GM12864 (cell line): ENCODE measurements around the gene HK3.

Source experiments
- DNase-seq: peaks from one replicate; pipeline ENCODE4 v3.0.0-alpha.2; 2011; ENCODE audit warnings: low read depth
- H3K4me3 ChIP-seq: 2 replicates; pipeline ENCODE4 v1.5.1; 2011; ENCODE audit warnings: mild to moderate bottlenecking, low read depth, low read length, control low read depth
- CTCF ChIP-seq: IDR thresholded peaks from 2 replicates; pipeline ENCODE4 v1.5.1; 2011; ENCODE audit warnings: low read depth, mild to moderate bottlenecking, moderate library complexity, low read length, control low read depth, inconsistent platforms; ENCODE audit errors: missing control alignments

HK3 gene

DNA sequence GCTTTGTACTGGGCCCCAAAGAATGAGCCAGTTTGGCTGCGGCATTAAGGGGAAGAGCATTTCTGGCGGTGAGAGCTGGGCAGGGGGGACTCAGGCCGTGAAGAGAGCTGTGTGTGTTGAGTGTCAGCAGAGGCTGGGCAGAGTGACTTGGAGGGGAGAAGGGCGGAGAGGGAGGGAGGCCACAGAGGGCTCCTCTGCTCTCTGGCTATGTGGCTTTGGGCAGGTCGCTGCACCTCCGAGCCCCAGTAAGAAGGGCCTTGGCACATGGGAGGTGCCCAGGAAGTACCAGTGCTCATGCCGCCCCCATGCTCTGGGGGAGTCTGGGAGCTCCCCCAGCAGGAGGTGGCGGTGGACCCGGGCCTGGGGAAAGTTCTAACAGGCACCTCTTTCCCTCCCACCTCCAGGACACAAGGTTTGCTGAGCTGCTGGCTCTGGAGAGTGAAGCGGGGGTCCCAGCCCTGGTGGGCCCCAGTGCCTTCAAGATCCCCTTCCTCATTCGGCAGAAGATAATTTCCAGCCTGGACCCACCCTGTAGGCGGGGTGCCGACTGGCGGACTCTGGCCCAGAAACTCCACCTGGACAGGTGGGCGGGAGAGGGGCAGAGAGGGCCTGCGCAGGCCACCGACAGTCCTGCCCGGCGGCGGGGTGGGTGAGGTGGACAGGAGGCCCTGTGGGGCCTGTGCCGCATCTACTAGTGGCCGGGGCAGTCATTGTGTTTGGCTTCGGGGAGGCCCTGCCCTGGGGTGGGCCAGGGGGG lies 20.1 kb downstream of the HK3 start:
- no peak overlapping the region for H3K4me3 ChIP-seq
- DNase-seq: no peak
- TF ChIP-seq CTCF: no peak

GRCh38 chr5:176878463-176878862 lies 20.7 kb downstream of the HK3 start:
- no peak for DNase-seq
- H3K4me3 ChIP-seq: no peak overlapping the region
- no peak for TF ChIP-seq CTCF

- no peak for TF ChIP-seq CTCF
- no peak overlapping the region for H3K4me3 ChIP-seq
- DNase-seq: no peak
These were observed 21.3 kb downstream of the HK3 start for GRCh38 chr5:176877793-176878331.

DNA sequence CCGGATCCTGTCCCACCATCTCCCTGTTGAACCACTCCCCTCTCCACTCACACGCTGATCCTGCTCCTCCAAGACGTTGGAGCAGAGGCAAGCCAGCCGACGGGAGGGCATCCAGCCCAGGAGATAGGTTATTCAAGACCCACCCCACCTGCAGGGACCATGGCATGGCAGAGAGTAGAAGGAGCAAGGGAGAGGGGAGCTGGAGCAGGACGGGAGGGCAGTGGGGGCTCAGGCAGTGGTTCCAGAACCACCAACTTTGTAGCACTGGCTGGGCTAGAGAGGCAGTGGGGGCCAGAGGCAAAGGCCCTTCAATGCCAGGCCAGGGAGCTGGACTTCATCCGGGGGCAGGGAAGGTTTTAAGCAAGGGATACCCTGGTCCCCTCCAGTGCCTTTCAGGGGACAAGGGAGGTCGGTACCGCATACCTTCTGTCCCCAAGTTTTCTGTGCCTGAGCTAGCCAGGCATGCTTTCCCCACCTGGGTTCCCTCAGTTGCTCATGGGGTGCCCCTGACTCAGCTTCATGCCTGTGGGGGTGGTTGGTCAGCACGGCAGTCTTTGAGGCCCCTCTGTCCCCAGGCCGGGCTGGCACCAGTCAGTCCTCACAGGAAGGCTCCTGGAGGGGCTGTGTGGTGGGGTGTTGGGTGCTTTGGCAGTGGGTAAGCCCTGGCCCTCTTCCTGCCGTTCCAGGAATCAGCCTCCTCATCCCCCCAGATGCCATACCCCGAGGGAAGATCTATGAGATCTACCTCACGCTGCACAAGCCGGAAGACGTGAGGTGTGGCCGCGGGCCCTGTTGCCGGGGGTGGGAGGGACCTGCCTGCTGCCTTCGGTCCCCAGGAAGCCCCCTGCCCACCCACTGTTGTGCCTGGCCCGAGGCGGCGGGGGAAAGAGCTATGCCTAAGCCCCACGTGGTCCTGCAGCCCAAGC lies 22.4 kb downstream of the HK3 start:
- no peak for TF ChIP-seq CTCF
- DNase-seq: no peak
- H3K4me3 ChIP-seq: no peak overlapping the region

- no peak for TF ChIP-seq CTCF
- H3K4me3 ChIP-seq: no peak overlapping the region
- no peak for DNase-seq
These were observed 23.2 kb downstream of the HK3 start for GRCh38 chr5:176875783-176876505.

- DNase-seq: no peak
- no peak for TF ChIP-seq CTCF
- no peak overlapping the region for H3K4me3 ChIP-seq
These were observed 24.1 kb downstream of the HK3 start for GRCh38 chr5:176875014-176875550.
